HL-60/S4 (cell line): ENCODE data around the gene MAPK7.

Experiments used
- in situ Hi-C: fragments of 300-500 bp; cut with MboI; formaldehyde crosslinking; loops from 2 replicates; pipeline ENCODE4 v1.14.3; 2022; ENCODE audit warnings: low sequenced_read_pairs

Gene MAPK7

GRCh38 chr17:19377602-19378415, 489 bp upstream of the MAPK7 start:
- in situ Hi-C loops = no loop called here

DNA sequence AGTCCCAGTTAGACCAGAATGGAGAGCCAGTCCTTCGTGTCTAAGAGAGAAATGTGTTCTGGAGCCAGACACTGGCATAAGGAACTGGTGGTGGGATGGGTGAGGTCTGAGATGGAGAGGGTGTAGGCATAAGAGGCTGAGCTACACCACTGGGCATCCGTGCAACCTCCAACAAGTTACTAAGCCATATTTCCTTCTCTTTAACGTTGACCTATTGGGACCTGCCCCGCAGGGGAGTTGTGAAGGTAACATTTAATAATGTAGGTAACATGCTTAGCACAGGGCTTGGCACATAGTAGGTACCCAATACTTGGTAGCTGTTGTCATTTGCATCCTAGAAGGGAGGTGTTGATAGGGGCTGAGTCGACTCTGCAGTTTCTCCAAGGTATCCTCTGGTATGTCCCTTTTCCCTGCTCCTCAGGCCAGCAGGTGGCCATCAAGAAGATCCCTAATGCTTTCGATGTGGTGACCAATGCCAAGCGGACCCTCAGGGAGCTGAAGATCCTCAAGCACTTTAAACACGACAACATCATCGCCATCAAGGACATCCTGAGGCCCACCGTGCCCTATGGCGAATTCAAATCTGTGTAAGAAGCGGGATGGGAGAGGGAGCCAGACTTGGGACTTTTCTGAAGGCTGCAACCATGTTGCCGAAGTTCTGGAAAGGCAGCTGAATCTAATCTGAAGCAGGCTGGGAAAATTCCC, 1.2 kb downstream of the MAPK7 start:
- in situ Hi-C loops = no loop called here

DNA sequence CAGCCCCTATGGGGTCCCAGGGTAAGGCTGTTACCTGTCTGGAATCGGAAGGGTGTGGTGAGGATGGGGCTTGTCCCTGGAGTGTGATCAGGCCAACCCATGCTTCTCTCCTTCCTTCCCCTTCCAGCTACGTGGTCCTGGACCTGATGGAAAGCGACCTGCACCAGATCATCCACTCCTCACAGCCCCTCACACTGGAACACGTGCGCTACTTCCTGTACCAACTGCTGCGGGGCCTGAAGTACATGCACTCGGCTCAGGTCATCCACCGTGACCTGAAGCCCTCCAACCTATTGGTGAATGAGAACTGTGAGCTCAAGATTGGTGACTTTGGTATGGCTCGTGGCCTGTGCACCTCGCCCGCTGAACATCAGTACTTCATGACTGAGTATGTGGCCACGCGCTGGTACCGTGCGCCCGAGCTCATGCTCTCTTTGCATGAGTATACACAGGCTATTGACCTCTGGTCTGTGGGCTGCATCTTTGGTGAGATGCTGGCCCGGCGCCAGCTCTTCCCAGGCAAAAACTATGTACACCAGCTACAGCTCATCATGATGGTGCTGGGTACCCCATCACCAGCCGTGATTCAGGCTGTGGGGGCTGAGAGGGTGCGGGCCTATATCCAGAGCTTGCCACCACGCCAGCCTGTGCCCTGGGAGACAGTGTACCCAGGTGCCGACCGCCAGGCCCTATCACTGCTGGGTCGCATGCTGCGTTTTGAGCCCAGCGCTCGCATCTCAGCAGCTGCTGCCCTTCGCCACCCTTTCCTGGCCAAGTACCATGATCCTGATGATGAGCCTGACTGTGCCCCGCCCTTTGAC, 2.4 kb downstream of the MAPK7 start:
- in situ Hi-C loops = no loop called here

DNA sequence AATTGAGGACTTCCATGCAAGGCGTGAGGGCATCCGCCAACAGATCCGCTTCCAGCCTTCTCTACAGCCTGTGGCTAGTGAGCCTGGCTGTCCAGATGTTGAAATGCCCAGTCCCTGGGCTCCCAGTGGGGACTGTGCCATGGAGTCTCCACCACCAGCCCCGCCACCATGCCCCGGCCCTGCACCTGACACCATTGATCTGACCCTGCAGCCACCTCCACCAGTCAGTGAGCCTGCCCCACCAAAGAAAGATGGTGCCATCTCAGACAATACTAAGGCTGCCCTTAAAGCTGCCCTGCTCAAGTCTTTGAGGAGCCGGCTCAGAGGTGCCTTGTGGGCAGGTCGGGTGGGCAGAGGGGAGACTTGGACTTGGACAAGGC, 3.1 kb downstream of the MAPK7 start:
- in situ Hi-C loops = no loop called here

GRCh38 chr17:19381741-19382444, 3.6 kb downstream of the MAPK7 start:
- in situ Hi-C loops = no loop called here

DNA sequence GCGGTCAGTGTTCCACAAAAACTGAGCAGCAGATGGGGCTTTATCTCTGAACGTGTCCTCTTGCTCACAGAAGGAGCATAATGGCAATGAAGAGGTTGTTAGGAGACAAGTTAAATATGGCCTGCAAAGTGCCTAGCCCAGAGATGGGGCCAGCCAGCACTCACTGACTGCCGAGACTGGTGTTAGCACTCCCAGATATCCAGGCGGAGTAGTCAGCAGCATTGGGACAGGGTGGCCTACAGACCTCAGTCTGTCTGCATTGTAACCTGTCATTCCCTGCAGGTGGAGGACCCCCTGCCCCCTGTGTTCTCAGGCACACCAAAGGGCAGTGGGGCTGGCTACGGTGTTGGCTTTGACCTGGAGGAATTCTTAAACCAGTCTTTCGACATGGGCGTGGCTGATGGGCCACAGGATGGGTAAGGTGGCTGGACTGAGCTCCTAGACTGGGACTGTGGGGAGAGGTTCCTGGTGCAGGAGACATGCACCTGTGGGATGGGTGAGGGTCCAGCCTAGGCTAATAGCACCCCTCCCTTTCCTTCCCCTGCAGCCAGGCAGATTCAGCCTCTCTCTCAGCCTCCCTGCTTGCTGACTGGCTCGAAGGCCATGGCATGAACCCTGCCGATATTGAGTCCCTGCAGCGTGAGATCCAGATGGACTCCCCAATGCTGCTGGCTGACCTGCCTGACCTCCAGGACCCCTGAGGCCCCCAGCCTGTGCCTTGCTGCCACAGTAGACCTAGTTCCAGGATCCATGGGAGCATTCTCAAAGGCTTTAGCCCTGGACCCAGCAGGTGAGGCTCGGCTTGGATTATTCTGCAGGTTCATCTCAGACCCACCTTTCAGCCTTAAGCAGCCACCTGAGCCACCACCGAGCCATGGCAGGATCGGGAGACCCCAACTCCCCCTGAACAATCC, 4.5 kb downstream of the MAPK7 start:
- in situ Hi-C loops = no loop called here

GRCh38 chr17:19383681-19384470, 5.6 kb downstream of the MAPK7 start:
- in situ Hi-C loops = no loop called here

- in situ Hi-C loops = no loop called here
These were observed 6.6 kb downstream of the MAPK7 start for GRCh38 chr17:19384723-19385391.

DNA sequence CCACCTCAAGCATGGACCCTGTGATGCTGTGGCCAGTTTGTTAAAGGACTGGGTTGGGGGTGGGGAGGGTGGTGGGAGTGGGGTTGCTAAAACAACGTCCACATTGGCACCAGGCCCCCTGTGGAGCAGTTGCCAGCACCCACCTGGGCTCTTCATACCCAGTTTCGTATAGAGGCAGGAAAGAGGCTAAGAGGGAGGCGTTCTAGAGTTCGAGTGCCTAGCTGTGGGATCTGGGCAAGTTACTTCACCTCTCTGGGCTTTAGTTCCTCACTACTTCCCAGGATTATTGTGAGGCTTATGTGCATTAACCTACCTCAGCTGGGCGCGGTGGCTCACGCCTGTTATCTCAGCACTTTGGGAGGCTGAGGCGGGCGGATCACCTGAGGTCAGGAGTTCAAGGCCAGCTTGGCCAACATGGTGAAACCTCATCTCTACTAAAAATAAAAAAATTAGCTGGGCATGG, 7.3 kb downstream of the MAPK7 start:
- in situ Hi-C loops = no loop called here

GRCh38 chr17:19386051-19386929, 8.0 kb downstream of the MAPK7 start:
- in situ Hi-C loops = no loop called here

DNA sequence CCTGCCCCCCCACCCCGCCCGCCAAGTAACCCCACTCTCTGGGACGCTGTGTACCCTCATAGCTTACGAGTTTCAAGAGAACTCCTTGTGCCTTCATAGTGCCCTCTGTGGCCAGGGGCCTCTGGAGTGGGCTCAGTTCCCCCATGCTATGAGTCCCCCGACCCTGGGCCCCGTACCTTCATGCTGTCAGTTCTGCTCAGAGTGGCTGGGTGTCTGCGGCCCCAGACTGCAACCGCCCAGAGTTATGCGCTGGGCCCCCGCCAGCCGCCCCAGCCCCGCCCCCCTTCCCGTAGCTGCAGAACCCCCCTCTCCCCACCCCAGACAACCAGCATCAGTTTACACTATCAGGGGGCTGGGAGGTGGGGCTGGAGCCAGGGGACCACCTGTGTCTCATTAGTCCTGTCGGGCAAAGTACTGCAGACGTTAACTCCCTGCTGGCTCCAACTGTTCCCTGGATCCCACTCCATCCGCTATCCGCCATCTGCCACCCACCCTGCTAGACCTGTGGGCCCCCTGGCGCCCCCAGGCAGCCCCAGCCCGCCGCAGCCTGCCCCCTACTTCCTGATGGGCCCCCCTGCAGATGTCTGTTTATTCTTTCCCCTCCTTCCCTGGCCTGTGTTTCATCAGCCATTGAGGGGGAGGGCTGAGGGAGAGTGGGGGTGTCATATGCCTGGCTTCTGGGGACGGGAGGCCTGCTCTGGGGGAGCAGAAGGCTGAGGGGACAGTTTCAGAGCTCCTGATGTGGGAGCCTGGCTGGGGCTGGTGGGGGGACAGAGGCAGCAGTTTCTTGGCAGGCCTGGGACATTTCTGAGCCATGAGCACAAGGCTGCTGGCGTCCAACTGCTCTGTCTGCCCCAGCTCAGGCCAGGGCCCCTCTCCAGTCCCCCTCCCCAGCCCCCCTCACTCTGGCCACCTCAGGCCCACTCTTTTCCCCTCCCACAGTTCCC, 8.9 kb downstream of the MAPK7 start, which contains the start of gene MFAP4:
TSS of gene MFAP4 (minus strand) at position 217 of the 947 bp plus-strand sequence. CDS start at position 182, 35 bp downstream.
- in situ Hi-C loops = no loop called here

- in situ Hi-C loops = no loop called here
These were observed 9.7 kb downstream of the MAPK7 start for GRCh38 chr17:19387921-19388521.

DNA sequence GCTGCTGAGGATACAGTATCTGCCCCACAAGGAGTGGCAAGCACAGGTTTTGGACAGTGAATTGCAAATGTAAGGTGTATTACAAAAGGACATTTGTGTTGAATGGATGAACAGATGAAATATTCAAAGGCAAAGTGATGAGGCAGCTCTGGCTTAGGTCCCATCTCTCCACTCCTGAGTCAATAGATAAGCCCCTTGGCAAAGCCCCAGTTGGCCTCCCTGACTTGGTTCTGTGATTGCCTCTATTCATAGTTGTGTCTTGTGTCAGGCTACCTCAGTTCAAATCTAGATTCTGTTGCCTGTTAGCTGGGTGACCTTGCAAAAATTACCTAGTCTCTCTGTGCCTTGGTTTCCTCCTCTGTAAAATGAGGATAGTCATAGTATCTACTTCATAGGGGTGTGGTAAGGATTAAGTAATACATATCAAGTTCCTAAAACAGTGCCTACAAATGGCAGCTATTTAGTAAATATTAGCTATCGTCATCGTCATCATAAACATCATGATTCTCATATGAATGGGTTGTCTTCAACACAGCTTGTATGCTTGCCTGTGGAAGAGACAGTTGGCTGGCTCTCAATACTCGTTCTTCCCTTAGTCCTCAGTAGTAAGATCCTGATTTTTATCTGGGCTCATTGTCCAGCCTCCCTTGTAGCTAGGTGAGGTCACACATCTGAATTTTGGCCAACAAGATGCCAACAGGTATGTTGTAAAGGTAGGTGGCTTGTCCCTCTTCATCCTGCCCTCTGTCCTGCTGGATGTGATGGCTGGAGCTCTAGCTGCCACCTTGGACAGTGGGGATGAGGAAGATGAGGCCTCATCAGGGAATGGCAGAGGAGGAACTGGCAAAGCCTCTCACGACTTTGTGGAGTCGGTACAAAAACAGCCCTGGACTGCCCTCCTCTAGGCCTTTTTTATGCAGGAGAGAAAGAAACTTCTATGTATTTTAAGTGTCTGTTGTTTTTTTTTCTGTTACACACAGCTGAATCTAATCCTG, 10.8 kb downstream of the MAPK7 start:
- in situ Hi-C loops = no loop called here

DNA sequence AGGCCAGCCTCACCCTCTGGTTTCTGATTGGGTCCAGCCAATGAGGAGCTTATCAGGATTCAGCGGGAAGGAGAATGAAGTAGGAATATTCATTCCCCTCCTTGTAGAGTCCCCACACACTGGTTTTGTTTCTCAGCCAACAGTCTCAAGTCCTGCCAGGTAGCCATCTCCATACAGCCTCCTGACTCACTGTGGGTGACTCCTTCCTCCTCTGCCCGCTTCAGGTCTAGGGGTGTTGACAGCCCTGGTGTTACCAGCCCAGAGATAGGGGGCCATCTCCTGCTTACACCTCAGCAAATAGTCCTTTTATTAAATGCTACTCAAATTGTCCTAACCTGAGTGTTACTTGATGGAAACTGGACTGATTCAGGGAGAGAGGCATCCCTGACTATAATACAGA, 12.7 kb downstream of the MAPK7 start:
- in situ Hi-C loops = no loop called here

DNA sequence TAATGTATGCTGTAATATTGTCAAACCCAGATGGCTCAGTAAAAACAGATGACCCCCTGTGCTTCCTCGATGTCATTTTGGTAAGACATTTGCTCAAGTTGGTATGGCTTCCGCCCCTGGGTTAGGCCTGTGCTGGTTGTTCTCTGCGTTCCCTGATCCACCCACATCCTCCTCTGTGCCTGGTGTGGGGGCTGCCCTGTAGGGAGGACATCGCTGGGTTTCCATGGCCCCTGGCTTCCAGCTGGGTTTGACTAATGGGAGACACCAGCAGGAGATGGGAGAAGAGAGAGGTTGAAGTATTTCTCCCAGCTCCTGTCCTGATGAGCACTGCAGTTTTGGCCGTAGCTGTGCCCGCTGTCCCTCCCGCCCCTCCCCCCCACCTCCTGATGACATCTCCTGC, 13.1 kb downstream of the MAPK7 start:
- in situ Hi-C loops = no loop called here
